ENCODE measurements around the gene RBMS1. TPM values are rescaled to one million over a fixed set of nuclear protein-coding genes. Genes with fewer than 3 reads are reported as not detected.

The RBMS1 gene
- total RNA-seq, 4 donors from 2014 or later: 68.1 to 83.4 (median 72.5) TPM

- Histone ChIP-seq H3K4me3 (no peak overlapping the region), H3K9me3 (no peaks in the 10 kb centered on the region), H3K27me3 (no peaks in the 10 kb centered on the region), H3K4me1 (no peaks in the 10 kb centered on the region), H3K27ac (no peak overlapping the region), H3K36me3 (no peaks in the 10 kb centered on the region)
- TF ChIP-seq POLR2A (IDR thresholded peaks at IDR 0.05): no peak
- no peak for TF ChIP-seq EP300 (IDR thresholded peaks at IDR 0.05)
- TF ChIP-seq CTCF (IDR thresholded peaks at IDR 0.05): no peak
- no peak for DNase-seq (ENCODE audit: low spot score in 2 of 2)
- WGBS, 2 donors: 59 to 94% methylated on average over 2 of the region's 2 CpGs
These were observed 231.9 kb downstream of the RBMS1 start for GRCh38 chr2:160261732-160262131.

- Histone ChIP-seq H3K27me3 (no peaks in the 10 kb centered on the region), H3K9me3 (no peaks in the 10 kb centered on the region), H3K27ac (no peak overlapping the region), H3K36me3 (no peaks in the 10 kb centered on the region), H3K4me3 (no peak overlapping the region), H3K4me1 (no peaks in the 10 kb centered on the region)
- TF ChIP-seq POLR2A (IDR thresholded peaks at IDR 0.05): no peak
- TF ChIP-seq EP300 (IDR thresholded peaks at IDR 0.05): no peak
- no peak for TF ChIP-seq CTCF (IDR thresholded peaks at IDR 0.05)
- WGBS, 2 donors: 21 to 53% methylated on average over 2 of the region's 2 CpGs
- no peak for DNase-seq (ENCODE audit: low spot score in 2 of 2)
These were observed 235.2 kb downstream of the RBMS1 start for GRCh38 chr2:160258492-160258805.

GRCh38 chr2:160257743-160258491 is 235.7 kb downstream of the RBMS1 start:
- Histone ChIP-seq H3K36me3 (no peaks in the 10 kb centered on the region), H3K27me3 (no peaks in the 10 kb centered on the region), H3K27ac (no peak overlapping the region), H3K4me3 (no peak overlapping the region), H3K9me3 (no peaks in the 10 kb centered on the region), H3K4me1 (no peaks in the 10 kb centered on the region)
- TF ChIP-seq POLR2A (IDR thresholded peaks at IDR 0.05) (no peak), CTCF (IDR thresholded peaks at IDR 0.05) (no peak), EP300 (IDR thresholded peaks at IDR 0.05) (no peak)
- WGBS, 2 donors: 84 to 90% methylated on average over 12 of the region's 12 CpGs
- DNase-seq (ENCODE audit: low spot score in 2 of 2): no peak

GRCh38 chr2:160257041-160257742 is 236.4 kb downstream of the RBMS1 start:
- Histone ChIP-seq H3K36me3 (no peaks in the 10 kb centered on the region), H3K9me3 (no peaks in the 10 kb centered on the region), H3K4me3 (no peak overlapping the region), H3K27ac (no peak overlapping the region), H3K4me1 (peaks cover 0 to 6% (median 0%) of the 10 kb centered on the region in 4 donors), H3K27me3 (no peaks in the 10 kb centered on the region)
- no peak for DNase-seq (ENCODE audit: low spot score in 2 of 2)
- TF ChIP-seq EP300 (IDR thresholded peaks at IDR 0.05) (no peak), POLR2A (IDR thresholded peaks at IDR 0.05) (no peak), CTCF (IDR thresholded peaks at IDR 0.05) (no peak)
- WGBS, 2 donors: 75 to 82% methylated on average over 6 of the region's 6 CpGs

- 85 to 91% methylated on average over 1 of the region's 1 CpG for WGBS, 2 donors
- TF ChIP-seq EP300 (IDR thresholded peaks at IDR 0.05) (no peak), POLR2A (IDR thresholded peaks at IDR 0.05) (no peak), CTCF (IDR thresholded peaks at IDR 0.05) (no peak)
- H3K36me3 ChIP-seq: no peaks in the 10 kb centered on the region
- DNase-seq (ENCODE audit: low spot score in 2 of 2): no peak
- H3K4me1 ChIP-seq: peaks cover 0 to 11% (median 0%) of the 10 kb centered on the region in 4 donors
- H3K27ac ChIP-seq: no peak overlapping the region
- no peaks in the 10 kb centered on the region for H3K9me3 ChIP-seq
- no peak overlapping the region for H3K4me3 ChIP-seq
- H3K27me3 ChIP-seq: no peaks in the 10 kb centered on the region
These were observed 237.1 kb downstream of the RBMS1 start for GRCh38 chr2:160256507-160256906.

All from tibial nerve (tissue), 4 donors.